HPDE6-E6E7 (cell line): ENCODE data around the gene GNG7.
"Not testable (repeated sequence)": the region's sequence is repeated elsewhere in the genome, so short reads cannot be mapped to it uniquely, and the experiment has no call there.

Source experiments
- DNase-seq: peaks from one replicate; pipeline ENCODE4 v3.0.0; 2011; ENCODE audit warnings: missing footprints; ENCODE audit errors: extremely low spot score

Gene GNG7

DNA sequence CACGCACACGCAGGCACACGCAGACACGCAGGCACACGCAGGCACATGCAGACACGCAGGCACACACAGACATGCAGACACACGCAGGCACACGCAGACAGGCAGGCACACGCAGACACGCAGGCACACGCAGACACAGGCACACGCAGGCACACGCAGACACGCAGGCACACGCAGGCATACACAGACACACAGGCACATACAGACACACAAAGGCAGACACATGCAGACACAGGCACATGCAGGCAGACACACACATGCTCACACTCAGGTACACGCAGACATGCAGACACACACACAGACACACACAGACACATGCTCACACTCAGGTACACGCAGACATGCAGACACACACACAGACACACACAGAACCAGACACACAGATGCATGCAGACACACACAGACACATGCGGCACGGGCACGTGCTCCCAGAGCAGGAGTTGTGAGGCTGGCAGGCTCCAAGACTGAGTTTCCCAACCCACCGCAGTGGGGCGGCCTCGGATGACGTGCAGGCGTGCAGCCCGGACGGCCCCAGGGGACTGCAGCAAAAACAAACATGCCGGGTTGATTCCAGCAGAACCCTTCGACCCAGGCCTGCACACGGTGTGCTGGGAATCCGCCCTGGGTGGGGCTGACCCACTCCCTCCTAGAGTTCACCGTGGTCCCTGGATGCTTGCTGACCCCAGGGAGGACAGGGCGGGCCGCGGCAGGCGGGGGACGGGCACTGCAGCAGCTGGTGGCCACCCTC, 126.6 kb downstream of the GNG7 start:
- DNase-seq: no peak

DNA sequence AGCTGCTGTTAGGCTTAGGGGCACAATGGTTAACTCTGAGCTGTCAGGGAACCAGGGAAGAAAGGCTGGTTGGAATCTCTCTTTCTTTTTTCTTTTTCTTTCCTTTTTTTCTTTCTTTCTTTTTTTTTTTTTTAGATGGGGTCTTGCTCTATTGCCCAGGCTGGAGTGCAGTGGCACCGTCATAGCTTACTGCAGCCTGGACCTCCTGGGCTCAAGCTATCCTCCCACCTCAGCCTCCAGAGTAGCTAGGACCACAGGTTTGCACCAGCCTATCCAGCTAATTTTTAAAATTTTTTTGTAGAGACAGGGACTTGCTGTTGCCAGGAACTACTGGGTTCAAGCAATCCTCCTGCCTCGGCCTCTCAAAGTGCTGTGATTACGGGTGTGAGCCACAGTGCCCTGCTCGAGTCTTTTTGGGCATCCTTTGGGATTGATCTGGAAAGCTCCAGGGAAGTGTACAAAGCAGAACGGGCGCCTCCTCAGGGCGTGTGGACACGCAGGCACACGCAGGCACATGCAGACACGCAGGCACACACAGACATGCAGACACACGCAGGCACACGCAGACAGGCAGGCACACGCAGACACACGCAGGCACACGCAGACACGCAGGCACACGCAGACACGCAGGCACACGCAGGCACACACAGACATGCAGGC, 127.4 kb downstream of the GNG7 start:
- no peak for DNase-seq

DNA sequence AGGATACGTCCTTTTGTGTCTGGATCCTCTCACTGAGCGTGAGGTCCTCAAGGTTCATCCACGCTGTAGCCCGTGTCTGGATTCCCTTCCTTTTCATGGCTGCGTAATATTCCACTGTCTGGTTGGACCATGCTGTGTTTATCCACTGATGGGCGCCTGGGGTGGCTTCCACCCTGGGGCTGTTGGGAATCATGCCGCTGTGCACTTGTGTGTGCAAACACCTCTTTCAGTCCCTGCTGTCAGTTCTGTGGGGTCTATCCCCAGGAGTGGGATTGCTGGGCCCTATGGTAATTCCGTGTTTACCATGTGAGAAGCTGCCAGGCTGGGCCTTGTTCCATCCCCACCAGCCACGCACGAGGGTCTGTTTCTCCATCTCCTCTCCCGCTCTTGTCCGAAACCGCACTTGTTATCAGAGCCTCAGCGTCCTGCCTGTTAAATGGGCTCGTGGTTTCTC, 128.0 kb downstream of the GNG7 start:
- DNase-seq: no peak

DNA sequence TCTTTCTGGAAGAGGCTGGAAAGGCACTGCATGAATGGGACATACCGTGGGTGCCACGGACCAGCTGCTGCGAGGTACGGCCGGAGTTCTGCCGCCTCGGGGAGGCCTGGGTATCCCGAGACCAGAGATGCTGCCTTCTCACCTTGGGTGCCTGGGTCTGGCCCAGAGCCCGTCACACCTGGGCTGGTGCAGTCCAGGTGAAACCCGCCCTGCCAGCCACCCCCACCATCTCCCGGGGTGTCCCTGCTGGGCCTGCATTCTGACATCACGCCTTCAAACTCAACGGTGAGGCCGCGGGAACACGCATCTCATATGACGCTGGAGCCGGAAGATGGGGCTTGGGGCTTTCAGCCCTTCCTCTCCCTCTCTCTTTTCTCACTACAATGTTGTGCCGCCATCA, 128.6 kb downstream of the GNG7 start:
- no peak for DNase-seq

GRCh38 chr19:2572152-2572551, 130.3 kb downstream of the GNG7 start:
- DNase-seq: not testable (repeated sequence)

- no peak for DNase-seq
These were observed 132.7 kb downstream of the GNG7 start for GRCh38 chr19:2569596-2570465.

GRCh38 chr19:2567996-2568395, 134.5 kb downstream of the GNG7 start:
- DNase-seq: no peak

DNA sequence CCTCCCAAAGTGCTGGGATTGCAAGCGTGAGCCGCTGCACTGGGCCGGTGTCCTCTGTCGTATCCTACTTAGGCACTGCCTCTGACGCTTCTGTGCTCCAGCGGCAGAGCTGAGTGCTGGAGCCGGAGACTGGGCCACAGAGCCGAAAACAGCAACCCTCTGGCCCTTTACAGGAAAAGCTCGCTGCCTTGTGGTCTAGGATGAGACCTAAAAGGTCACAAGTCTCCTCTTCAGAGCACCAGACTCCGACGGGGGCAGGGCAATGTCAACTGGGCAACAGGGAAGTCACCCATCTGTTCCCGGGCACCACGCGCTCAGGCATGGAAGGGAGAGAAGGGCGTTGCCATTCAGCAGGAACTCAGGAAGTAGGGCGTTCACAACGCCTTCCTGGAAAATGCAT, 134.9 kb downstream of the GNG7 start:
- no peak for DNase-seq

- DNase-seq: not testable (repeated sequence)
These were observed 138.9 kb downstream of the GNG7 start for GRCh38 chr19:2563546-2563945.

- no peak for DNase-seq
These were observed 140.6 kb downstream of the GNG7 start for GRCh38 chr19:2561895-2562294.

DNA sequence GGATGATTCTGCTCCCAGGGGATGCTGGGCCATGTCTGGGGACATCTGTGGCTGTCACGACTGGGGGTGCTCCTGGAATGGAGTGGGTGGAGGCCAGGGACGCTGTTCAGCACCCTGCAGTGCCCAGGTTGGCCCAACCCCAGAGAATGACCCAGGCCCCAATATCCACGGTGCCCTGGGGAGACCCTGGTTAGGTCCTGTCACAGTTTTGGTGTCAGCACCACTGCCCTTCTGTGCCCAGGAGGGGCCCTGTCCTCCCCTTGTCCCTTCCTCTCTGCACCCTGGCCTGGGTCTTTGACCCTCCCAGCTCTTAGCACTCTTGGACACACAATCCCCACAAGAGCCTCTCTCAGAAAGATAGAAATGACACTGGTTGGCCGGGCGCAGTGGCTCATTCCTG, 141.3 kb downstream of the GNG7 start:
- no peak for DNase-seq

GRCh38 chr19:2560369-2560768, 142.1 kb downstream of the GNG7 start:
- DNase-seq: no peak

DNA sequence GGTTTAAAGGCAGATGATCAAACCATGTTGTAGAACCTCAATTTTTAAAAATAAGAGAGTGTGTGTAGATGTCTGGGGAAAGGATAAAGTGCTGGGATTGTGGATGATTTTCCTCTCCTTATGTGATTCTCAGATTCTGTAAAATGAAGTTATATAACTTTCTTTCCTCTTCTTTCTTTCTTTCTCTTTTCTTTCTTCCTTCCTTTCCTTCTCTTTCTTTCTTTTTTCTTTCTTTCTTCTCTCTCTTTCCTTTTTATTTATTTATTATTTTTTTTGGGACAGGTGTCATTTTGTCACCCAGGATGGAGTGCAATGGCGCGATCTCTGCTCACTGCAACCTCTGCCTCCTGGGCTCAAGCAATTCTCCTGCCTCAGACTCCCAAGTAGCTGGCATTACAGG, 144.0 kb downstream of the GNG7 start:
- no peak for DNase-seq

GRCh38 chr19:2558131-2558530, 144.4 kb downstream of the GNG7 start:
- DNase-seq: not testable (repeated sequence)

DNA sequence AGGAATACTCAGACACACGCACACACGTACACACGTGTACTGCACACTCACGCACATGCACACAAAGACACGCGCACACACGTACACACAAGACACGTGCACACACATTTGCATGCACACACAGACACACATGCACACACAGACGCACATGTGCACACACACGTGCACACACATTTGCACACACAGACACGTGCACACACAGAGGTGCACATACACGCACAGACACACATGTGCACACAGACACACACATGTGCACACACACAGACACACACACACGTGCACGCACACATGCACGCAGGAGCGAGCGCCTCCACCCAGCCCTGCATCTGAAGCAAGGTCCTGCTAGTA, 145.4 kb downstream of the GNG7 start:
- DNase-seq: no peak

DNA sequence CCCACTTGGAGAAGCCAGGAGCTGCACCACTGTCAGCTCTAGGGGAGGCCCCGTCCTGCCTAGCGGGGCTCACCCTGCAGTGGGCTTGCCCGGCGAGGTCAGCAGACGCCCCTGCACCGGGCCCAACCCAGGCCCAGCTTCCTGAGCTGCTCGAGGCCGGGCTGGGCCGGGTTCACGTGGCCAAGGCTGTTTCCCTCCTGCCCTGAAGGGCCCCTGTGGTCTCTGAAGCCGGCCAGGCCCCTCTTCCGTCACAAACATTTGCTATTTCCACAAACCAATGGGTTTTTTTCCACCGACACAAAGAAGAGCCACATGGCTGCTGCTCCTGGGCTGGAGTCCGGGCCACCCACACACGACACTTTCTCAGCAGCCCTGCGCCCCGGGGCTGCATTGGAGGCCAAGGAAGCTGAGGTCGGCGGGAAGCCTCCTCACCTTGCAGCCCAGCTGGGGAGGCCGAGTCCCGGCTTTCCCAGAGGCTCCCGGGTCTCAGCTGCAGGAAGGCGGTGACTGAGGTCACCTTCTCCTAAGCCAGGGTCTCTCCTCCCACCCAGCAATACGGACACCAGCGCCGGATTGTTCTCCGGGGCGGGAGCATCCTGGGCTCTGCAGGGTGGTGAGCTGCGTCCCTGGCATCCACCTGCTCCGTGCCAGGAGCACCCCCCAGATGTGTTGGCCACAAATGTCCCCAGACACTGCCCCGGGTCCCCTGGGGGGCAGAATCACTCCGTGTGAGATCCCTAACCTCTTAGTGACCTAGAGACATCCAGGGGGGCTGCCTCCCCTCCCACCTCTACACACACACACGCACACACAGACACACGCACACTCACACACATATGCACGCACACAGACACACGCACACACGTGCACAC, 146.0 kb downstream of the GNG7 start:
- no peak for DNase-seq

- no peak for DNase-seq
These were observed 146.9 kb downstream of the GNG7 start for GRCh38 chr19:2555422-2556220.

- no peak for DNase-seq
These were observed 147.6 kb downstream of the GNG7 start for GRCh38 chr19:2554856-2555255.

GRCh38 chr19:2553510-2553909, 149.0 kb downstream of the GNG7 start:
- DNase-seq: no peak

GRCh38 chr19:2552859-2553258, 149.6 kb downstream of the GNG7 start:
- DNase-seq: no peak

- no peak for DNase-seq
These were observed 150.7 kb downstream of the GNG7 start for GRCh38 chr19:2551864-2552185.
